GM10847 (cell line): Measurements from ENCODE around the gene INO80B.

Source experiments
- POLR2A ChIP-seq: IDR thresholded peaks from 2 replicates; pipeline ENCODE4 v1.6.1; 2011; ENCODE audit not compliant: insufficient read length; ENCODE audit errors: extremely low read depth

Gene INO80B

GRCh38 chr2:74454654-74455511, at the start of gene INO80B:
TSS of gene INO80B (plus strand) at chr2:74455087. CDS start at chr2:74455117, 30 bp downstream.
- TF ChIP-seq POLR2A: no peak

GRCh38 chr2:74406035-74406434, 48.9 kb upstream of the INO80B start:
- TF ChIP-seq POLR2A: no peak

GRCh38 chr2:74407682-74408081, 47.2 kb upstream of the INO80B start:
- no peak for TF ChIP-seq POLR2A

GRCh38 chr2:74413001-74413698, 41.7 kb upstream of the INO80B start:
- TF ChIP-seq POLR2A: no peak

- TF ChIP-seq POLR2A: no peak
Observed at GRCh38 chr2:74414441-74414840, 40.4 kb upstream of the INO80B start.

- TF ChIP-seq POLR2A: no peak
Observed at GRCh38 chr2:74414881-74415761, 39.8 kb upstream of the INO80B start.

- no peak for TF ChIP-seq POLR2A
Observed at GRCh38 chr2:74415762-74416395, 39.0 kb upstream of the INO80B start.

- TF ChIP-seq POLR2A: no peak
Observed at GRCh38 chr2:74416778-74417177, 38.1 kb upstream of the INO80B start.

GRCh38 chr2:74417197-74417596, 37.7 kb upstream of the INO80B start:
- no peak for TF ChIP-seq POLR2A

- no peak for TF ChIP-seq POLR2A
Observed at GRCh38 chr2:74417763-74418162, 37.1 kb upstream of the INO80B start.

- TF ChIP-seq POLR2A: no peak
Observed at GRCh38 chr2:74418312-74418711, 36.6 kb upstream of the INO80B start.

- TF ChIP-seq POLR2A: no peak
Observed at GRCh38 chr2:74419345-74419744, 35.5 kb upstream of the INO80B start.

- TF ChIP-seq POLR2A: no peak
Observed at GRCh38 chr2:74420006-74420405, 34.9 kb upstream of the INO80B start.

GRCh38 chr2:74421221-74421870, 33.5 kb upstream of the INO80B start, which contains the start of the genes C2orf81 and WDR54:
TSS of gene C2orf81 (minus strand) at chr2:74421619. CDS start at chr2:74421560, 59 bp downstream.
TSS of gene WDR54 (plus strand) at chr2:74421730. CDS start at chr2:74422154, 424 bp downstream.
- TF ChIP-seq POLR2A: peak; percentile 76

GRCh38 chr2:74423231-74424095, 31.4 kb upstream of the INO80B start:
- no peak for TF ChIP-seq POLR2A
